OCI-LY7 (cell line): ENCODE results near the gene C11orf16.

ENCODE experiments used
- CTCF ChIP-seq: fragments of 200-600 bp; sonication (generic); conservative IDR thresholded peaks from 2 replicates; pipeline ENCODE4 v1.5.1; 2014; ENCODE audit warnings: mild to moderate bottlenecking, antibody characterized with exemption, low read length, moderate library complexity, mixed read lengths
- EZH2phosphoT487 ChIP-seq: fragments of 200-600 bp; sonication (generic); IDR thresholded peaks from 2 replicates; pipeline ENCODE4 v1.6.1; 2018; ENCODE audit warnings: low read depth, borderline replicate concordance, mild to moderate bottlenecking, mixed run types, antibody characterized with exemption, low read length, moderate library complexity, mixed read lengths

DNA sequence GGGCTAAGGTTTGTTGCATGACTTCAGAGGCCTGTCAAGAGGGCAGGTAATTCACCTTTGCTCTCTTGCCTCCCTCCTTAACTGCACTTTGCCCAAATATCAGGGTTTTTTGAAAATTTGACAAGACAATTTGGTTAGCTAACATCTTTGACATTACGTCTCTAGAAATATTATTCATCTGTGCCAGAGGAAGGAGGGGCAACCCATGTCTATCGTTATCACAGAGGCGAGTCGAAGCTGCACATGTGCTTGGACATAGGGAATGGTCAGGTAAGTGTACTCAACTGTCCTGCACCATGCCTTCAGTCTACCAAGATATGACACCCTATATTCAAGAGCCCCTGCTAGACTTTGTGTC lies 18.1 kb downstream of the C11orf16 start:
- TF ChIP-seq CTCF (peak; percentile 63; the same call in 1 of the 2 replicates), EZH2phosphoT487 (no peak)
